NB4 (cell line): ENCODE measurements around the gene ROBO1.
A peak's percentile ranks its signal among the peaks of the same experiment; 100 is the strongest.

ENCODE experiments used
- DNase-seq: peaks from one replicate; pipeline ENCODE4 v3.0.0; 2010; ENCODE audit warnings: low read depth
- H3K4me3 ChIP-seq: one replicate; pipeline ENCODE4 v1.5.1; 2011; ENCODE audit warnings: mild to moderate bottlenecking, low read depth, low read length, moderate library complexity
- CTCF ChIP-seq: IDR thresholded peaks from one replicate; pipeline ENCODE4 v1.5.1; 2012; ENCODE audit warnings: low read depth, low read length
- MAX ChIP-seq: IDR thresholded peaks from 2 replicates; pipeline ENCODE4 v1.6.1; 2011; ENCODE audit warnings: low read depth, low read length
- MYC ChIP-seq: IDR thresholded peaks from 2 replicates; pipeline ENCODE4 v1.6.1; 2011; ENCODE audit warnings: low read depth, low read length
- POLR2A ChIP-seq: IDR thresholded peaks from 2 replicates; pipeline ENCODE4 v1.6.1; 2011; ENCODE audit warnings: mild to moderate bottlenecking; ENCODE audit not compliant: insufficient read length; ENCODE audit errors: extremely low read depth

The ROBO1 gene

GRCh38 chr3:79586232-79586631 is 181.6 kb downstream of the ROBO1 start:
- DNase-seq = no peak
- H3K4me3 ChIP-seq = no peak overlapping the region
- TF ChIP-seq MYC = no peak
- no peak for TF ChIP-seq MAX
- TF ChIP-seq POLR2A = no peak
- TF ChIP-seq CTCF = no peak

- TF ChIP-seq CTCF (no peak), MYC (no peak), MAX (no peak), POLR2A (no peak)
- H3K4me3 ChIP-seq = no peak overlapping the region
- DNase-seq = no peak
Observed at GRCh38 chr3:79572930-79573329, 194.9 kb downstream of the ROBO1 start.

- no peak overlapping the region for H3K4me3 ChIP-seq
- no peak for DNase-seq
- no peak for TF ChIP-seq MAX
- TF ChIP-seq POLR2A = no peak
- TF ChIP-seq CTCF = no peak
- no peak for TF ChIP-seq MYC
Observed at GRCh38 chr3:79568938-79569337, 198.9 kb downstream of the ROBO1 start.

- DNase-seq = no peak
- no peak overlapping the region for H3K4me3 ChIP-seq
- TF ChIP-seq POLR2A = no peak
- no peak for TF ChIP-seq CTCF
- TF ChIP-seq MAX = no peak
- TF ChIP-seq MYC = no peak
Observed at GRCh38 chr3:79564192-79564591, 203.6 kb downstream of the ROBO1 start.

- TF ChIP-seq POLR2A (no peak), MAX (no peak), CTCF (no peak), MYC (no peak)
- no peak overlapping the region for H3K4me3 ChIP-seq
- DNase-seq = no peak
Observed at GRCh38 chr3:79560698-79561097, 207.1 kb downstream of the ROBO1 start.

- no peak for TF ChIP-seq CTCF
- TF ChIP-seq MYC = no peak
- TF ChIP-seq POLR2A = no peak
- no peak for TF ChIP-seq MAX
- DNase-seq = peak; percentile 23
- H3K4me3 ChIP-seq = no peak overlapping the region
Observed at GRCh38 chr3:79558943-79559342, 208.9 kb downstream of the ROBO1 start.
